AG04450 (cell line): Measurements from ENCODE around the gene FYB2. TPM values are rescaled to one million over a fixed set of nuclear protein-coding genes. Genes with fewer than 3 reads are reported as not detected.

ENCODE experiments used
- CTCF ChIA-PET: fragments of 300-600, 350-600 bp; formaldehyde crosslinking; extraction: SDS; loops from one replicate; lab custom pipeline; 2022; ENCODE audit warnings: antibody characterized with exemption, inconsistent platforms; lab: Charles Lee
- POLR2A ChIA-PET: fragments of 350-600 bp; formaldehyde crosslinking; extraction: SDS; loops from one replicate; lab custom pipeline; 2021; ENCODE audit warnings: antibody characterized with exemption, inconsistent platforms; lab: Yijun Ruan, JAX
- DNase-seq: peaks from one replicate; pipeline ENCODE4 v3.0.0-alpha.2; 2011; ENCODE audit warnings: low read depth, low spot score
- H3K27ac ChIP-seq: one replicate; pipeline ENCODE4 v1.5.1; 2012; ENCODE audit warnings: low read depth, low read length, control low read depth
- H3K27me3 ChIP-seq: one replicate; pipeline ENCODE4 v1.6.0; 2012; ENCODE audit warnings: low read length; ENCODE audit not compliant: control insufficient read depth, insufficient read depth
- H3K4me3 ChIP-seq: 2 replicates; pipeline ENCODE4 v1.5.1; 2011; ENCODE audit warnings: mild to moderate bottlenecking, low read depth, low read length, control low read depth
- H3K9me3 ChIP-seq: 2 replicates; pipeline ENCODE4 v1.5.1; 2012; ENCODE audit warnings: low read length; ENCODE audit not compliant: control insufficient read depth, insufficient read depth
- polyA plus RNA-seq: library from polyadenylated mRNA; depleted of rRNA; stranded (reverse); fragments of >200 nt; gene quantifications from 2 replicates; pipeline ENCODE4 v1.2.3, GENCODE V29; 2011
- TF ChIP-seq, protein P1 (sequence below): IDR thresholded peaks from 2 replicates; pipeline ENCODE4 v1.5.1; 2011; ENCODE audit warnings: low read depth, low read length, control low read depth, inconsistent platforms

The FYB2 gene
- polyA plus RNA-seq, 1 experiment, result not detected

DNA sequence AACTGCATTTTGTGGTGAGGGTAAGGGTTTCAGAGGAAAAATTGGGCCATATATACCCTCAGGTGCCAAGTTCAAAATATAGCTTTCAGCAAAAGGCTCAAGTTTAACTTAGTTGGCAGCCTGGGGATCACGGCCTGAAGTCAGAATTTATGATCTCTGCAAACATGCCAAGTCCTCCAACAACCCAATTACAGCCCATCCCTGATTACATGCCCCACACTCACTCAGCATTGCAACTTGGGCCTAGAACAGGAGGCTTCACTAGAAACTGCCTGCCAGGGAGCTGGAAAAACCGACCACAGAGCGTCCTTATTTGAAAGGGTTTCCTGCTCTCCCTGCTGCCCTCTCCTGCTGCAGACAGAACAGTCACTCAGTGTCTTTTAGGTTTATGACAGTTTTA, 12.4 kb downstream of the FYB2 start:
- Histone ChIP-seq H3K27me3 (no peaks in the 10 kb centered on the region), H3K9me3 (no peaks in the 10 kb centered on the region), H3K27ac (no peak overlapping the region), H3K4me3 (no peak overlapping the region)
- CTCF ChIA-PET, result interaction anchor here (2.2 kb wide), 1 partner anchor 14 kb away, joined by 16 read pairs; no protein-coding TSS in a partner anchor
- TF ChIP-seq, protein P1, sequence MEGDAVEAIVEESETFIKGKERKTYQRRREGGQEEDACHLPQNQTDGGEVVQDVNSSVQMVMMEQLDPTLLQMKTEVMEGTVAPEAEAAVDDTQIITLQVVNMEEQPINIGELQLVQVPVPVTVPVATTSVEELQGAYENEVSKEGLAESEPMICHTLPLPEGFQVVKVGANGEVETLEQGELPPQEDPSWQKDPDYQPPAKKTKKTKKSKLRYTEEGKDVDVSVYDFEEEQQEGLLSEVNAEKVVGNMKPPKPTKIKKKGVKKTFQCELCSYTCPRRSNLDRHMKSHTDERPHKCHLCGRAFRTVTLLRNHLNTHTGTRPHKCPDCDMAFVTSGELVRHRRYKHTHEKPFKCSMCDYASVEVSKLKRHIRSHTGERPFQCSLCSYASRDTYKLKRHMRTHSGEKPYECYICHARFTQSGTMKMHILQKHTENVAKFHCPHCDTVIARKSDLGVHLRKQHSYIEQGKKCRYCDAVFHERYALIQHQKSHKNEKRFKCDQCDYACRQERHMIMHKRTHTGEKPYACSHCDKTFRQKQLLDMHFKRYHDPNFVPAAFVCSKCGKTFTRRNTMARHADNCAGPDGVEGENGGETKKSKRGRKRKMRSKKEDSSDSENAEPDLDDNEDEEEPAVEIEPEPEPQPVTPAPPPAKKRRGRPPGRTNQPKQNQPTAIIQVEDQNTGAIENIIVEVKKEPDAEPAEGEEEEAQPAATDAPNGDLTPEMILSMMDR, result no peak
- no peak for DNase-seq
- POLR2A ChIA-PET, result no interaction called here

DNA sequence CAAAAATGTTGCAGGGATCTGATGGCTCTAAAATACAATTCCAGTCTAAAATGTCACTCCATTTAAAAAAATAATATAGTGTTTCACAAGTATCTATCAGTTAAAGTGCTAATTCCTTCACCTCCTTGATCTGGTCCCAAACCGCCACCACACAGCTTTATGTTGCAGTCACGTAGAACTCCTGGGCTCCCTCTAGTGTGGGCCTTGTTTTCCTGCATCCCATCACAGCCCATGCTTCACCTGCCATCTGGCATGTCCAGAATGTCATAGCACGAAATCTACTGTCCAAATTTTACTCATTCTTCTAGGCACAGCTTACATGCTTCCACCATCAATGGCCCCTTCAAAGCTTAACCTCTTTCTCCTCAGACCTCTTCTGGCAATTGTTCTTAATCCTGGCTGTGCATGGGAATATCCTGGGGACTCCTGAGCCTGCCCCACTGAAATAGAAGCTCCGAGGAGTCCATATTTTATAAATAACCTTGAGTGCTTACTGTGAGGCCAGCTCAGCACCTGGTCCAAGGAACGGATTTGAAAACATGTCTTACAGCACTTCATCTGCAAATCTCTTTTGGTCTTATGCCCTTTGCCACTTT, 15.5 kb downstream of the FYB2 start:
- ChIA-PET CTCF (interaction anchor here (0.7 to 1.7 kb wide), 6 partner anchors 9 to 28 kb away, joined by 3 to 14 read pairs (median 3); no protein-coding TSS in a partner anchor), POLR2A (interaction anchor here (0.7 kb wide), 1 partner anchor 1745 kb away, joined by 4 read pairs; no protein-coding TSS in a partner anchor)
- no peak overlapping the region for H3K27ac ChIP-seq
- H3K27me3 ChIP-seq, result no peaks in the 10 kb centered on the region
- no peak overlapping the region for H3K4me3 ChIP-seq
- DNase-seq, result no peak
- TF ChIP-seq, protein P1, result peak; percentile 55
- H3K9me3 ChIP-seq, result no peaks in the 10 kb centered on the region

DNA sequence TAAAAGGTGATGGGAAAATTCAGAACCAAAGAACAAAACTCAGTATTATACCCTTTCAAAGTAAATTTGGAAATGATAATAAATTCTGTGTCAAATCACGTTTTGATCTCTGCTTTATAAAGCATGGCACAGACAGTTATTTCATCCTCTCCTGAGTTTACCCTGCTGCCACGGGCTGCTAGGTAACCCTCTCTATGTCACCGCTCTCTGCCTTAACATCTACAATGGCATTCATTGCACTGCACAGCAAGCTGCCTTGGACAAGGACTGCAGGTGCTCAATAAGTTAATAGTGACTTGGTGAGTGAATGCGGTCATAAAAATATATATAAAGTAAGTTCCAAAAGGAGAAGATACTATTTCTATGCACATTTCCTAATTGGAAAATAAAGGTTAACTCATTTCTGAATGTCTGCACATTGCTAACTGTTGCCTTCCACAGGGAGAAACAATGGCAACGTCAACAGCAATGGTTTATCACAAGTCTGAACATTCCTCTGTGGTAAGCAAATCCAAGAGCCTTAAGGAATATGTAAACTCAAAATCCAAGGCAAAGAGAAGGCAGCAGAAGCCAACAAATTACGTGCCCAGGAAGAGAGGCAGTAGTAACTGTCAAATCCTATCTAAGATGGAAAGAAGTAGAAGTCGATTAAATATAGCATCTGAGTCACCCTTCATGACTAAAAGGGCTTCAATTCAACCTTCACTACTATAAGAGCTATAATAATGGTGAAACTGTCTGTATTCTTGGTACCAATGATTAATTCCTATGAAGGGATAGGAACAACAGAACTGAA, 19.4 kb downstream of the FYB2 start:
- ChIA-PET POLR2A (no interaction called here), CTCF (interaction anchor here (1.4 to 3.3 kb wide), 2 partner anchors 21 to 215 kb away, joined by 5 to 15 read pairs; no protein-coding TSS in a partner anchor)
- Histone ChIP-seq H3K27ac (no peak overlapping the region), H3K9me3 (no peaks in the 10 kb centered on the region), H3K4me3 (no peak overlapping the region), H3K27me3 (no peaks in the 10 kb centered on the region)
- DNase-seq, result peak; percentile 43
- TF ChIP-seq, protein P1, result no peak

DNA sequence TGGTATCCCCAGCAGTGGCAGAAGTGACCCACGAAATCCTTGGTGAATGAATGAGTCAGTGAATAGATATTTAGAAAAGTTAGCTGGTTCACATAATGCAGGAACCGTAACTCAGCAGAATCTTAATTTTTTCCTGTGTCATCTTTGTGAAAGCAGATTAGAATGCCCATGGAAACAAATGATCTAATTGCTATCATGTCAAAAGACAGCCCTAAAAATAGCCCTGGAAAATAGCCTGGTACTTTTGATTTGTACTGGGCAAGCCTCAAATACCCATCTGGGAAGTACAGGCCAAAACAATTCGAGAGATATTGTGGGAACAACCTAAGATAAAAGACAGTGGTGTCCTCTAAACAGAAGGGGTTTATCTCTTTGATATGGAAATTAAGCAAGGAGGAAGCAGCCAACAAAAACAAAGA, 21.1 kb downstream of the FYB2 start:
- H3K4me3 ChIP-seq, result no peak overlapping the region
- H3K27me3 ChIP-seq, result no peaks in the 10 kb centered on the region
- DNase-seq, result no peak
- H3K9me3 ChIP-seq, result no peaks in the 10 kb centered on the region
- TF ChIP-seq, protein P1, result no peak
- CTCF ChIA-PET, result interaction anchor here (3.3 kb wide), 1 partner anchor 23 kb away, joined by 15 read pairs; no protein-coding TSS in a partner anchor
- no peak overlapping the region for H3K27ac ChIP-seq
- POLR2A ChIA-PET, result no interaction called here
